NCI-H2227 treated with DMSO at 0.1 percent for 48 hours (cell line): ENCODE measurements around the gene CALHM1.
A peak's percentile ranks its signal among the peaks of the same experiment; 100 is the strongest.

Source experiments
- DNase-seq: peaks from one replicate; lab custom pipeline; 2025; lab: John Stamatoyannopoulos, UW

The CALHM1 gene

DNA sequence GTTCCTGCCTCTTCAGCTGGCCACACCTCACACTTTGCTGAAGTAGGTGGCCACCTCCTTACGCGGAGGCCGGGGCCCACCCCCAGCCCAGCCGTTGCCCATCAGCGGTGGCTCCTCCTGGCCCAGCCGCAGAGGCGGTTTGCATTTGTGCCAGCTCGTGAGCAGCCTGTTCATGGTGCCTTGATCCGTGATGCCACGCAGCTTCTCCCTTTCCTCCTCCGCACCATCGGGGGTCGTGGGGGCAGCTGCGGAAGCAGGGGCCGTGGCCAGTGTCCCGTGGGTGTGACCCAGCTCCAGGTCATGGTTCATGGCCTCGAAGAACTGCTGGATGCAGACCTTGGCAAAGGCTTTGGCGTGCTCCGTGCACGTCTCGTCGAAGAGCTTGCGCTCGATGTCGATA lies 3.5 kb downstream of the CALHM1 start:
- no peak for DNase-seq

- DNase-seq = no peak
These were observed 4.7 kb downstream of the CALHM1 start for GRCh38 chr10:103454026-103454425.

DNA sequence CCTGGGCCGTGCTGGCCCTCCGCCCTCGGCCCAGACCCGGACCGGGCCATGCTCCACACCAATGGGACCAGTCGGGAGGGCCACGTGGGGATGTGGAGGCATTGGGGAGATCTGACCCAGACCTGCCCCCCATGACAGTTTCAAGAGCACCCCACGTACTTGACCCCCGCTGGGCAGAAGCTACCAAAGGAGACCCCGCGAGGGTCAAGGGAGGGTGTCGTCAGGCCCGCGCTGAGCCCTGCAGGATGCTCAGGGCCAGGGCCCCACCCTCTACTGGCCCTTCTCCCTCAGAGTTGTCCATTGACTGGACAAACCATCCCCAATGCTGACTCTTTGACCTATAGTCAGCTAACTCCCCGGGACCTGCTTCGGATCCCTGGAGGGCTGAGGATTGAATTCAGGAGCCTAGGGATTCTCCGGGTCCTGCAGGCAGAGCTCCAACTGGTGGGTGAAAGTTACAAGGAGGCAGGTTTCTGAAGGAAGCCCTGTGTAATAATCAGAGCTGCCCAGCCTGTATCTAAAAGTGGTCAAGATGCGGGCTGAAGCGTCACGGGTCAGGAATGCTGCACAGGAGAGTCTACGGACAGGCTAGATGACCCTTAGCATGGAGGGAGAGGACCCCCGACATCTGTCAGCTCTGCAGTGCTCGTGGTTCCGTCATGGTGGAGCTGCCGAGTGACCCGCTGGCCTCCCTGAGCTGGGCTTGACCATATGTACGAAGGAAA lies 6.0 kb downstream of the CALHM1 start:
- no peak for DNase-seq

GRCh38 chr10:103451831-103452505 lies 6.7 kb downstream of the CALHM1 start, which contains the start of gene CALHM2:
CALHM2 (minus strand) TSS chr10:103452370; CDS start chr10:103449941, 2,429 bp downstream.
- DNase-seq = peak; percentile 57

GRCh38 chr10:103451091-103451813 lies 7.4 kb downstream of the CALHM1 start:
- DNase-seq = no peak

DNA sequence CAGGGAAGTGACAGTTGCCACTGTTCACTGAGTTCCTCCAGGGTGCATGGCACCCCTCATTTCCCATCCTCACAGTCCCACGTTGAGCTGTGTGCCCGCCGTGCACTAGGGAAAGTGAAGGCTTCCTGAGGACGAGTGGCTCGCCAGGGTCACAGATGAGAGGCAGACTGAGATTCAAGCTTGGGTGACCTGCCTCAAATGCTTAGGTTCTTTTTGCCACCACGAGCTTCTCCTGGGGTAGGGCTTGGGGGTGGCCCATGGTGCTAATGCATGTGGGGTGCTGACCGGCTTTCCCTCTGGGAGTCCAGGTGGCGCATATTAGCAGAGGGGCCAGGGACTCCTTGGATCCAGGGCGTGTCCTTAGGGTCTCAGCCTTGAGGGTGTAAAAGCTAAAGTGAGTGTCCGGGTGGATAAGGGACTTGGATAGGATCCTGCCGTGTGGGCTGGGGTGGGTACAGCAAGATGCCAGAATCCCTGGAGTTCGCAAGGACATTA lies 8.5 kb downstream of the CALHM1 start:
- DNase-seq = no peak

- no peak for DNase-seq
These were observed 9.2 kb downstream of the CALHM1 start for GRCh38 chr10:103449208-103450144.

GRCh38 chr10:103448746-103449145 lies 10.0 kb downstream of the CALHM1 start:
- DNase-seq = no peak

DNA sequence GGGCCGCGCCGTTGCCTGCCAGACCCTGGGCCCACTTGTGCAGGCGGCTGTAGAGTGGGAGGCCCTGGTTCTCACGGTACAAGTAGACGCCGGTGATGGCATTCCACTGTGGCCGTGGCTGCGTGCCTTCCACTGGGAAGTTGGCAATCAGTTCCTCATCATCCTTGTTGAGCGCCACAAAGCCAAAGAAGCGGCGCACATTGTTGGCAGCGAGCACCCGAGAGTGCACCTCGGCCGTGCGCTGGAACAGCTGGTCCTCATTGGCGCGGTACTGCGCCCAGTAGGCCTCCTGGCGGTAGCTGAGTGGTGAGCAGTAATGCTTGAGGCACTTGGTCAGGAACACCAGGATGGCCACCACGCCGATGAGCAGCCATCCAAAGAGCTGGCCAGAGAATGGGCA lies 11.5 kb downstream of the CALHM1 start:
- no peak for DNase-seq

GRCh38 chr10:103445767-103446567 lies 12.7 kb downstream of the CALHM1 start:
- DNase-seq = no peak

DNA sequence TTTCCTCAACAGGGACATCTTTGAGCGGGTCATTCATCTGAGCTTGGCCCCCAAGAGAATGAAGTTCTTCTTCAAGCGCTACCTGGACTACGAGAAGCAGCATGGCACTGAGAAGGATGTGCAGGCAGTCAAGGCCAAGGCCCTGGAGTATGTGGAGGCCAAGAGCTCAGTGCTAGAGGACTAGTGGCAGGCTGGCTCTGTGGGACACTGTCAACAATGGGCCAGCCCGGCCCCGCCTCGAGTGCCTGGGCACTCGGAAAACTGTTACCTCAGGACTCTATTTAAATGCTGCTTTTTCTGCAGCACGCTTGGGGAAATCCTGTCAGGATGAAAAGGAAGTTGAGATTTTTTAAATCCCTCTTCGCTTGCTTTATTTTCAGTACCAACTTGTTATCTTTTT lies 13.3 kb downstream of the CALHM1 start:
- no peak for DNase-seq

DNA sequence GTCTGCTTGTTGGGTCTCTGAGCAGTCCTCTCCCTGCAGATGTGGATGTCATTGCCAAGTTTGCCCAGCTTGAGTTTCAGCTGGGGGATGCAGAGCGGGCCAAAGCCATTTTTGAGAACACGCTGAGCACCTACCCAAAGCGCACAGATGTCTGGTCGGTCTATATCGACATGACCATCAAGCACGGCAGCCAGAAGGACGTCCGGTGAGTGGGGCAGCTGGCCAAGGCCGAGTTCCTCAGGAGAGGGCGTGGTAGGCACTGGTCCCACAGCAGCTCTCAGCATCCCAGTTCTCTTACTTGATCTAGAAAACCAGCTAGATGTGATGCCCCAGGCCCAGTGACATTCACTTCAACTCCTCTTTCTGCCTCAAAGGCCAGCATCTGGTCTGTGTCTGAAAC lies 14.2 kb downstream of the CALHM1 start:
- no peak for DNase-seq

DNA sequence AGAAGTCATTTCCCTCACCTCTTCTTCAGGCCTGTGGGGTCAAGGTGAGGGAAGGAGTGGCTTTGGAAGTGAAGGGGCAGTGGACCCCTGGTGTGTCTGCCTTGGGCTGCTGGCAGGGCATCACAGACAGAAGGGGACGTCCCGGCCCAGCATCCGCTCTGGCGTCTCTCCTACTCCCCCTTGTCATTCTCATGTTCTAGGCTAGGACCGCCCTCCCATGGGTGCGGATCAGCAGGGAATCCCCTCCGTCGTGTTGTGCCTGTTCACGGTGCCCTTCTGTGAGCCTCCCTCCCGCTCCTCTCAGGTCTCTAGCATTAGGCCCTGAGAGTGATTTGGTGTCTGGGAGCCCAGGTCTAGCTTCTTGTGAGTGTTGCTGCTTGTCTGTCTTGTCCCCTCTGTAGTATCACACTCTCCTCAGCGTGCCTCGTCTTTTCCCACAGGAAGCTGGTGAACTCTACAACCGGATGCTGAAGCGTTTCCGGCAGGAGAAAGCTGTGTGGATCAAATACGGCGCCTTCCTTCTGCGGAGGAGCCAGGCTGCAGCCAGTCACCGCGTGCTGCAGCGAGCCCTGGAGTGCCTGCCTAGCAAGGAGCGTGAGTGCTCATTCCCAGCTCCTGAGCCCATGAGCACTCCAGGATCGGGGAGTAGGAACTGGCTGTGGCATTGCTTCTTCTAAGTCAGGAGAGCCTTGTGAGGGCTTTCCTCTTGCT lies 15.1 kb downstream of the CALHM1 start:
- no peak for DNase-seq

DNA sequence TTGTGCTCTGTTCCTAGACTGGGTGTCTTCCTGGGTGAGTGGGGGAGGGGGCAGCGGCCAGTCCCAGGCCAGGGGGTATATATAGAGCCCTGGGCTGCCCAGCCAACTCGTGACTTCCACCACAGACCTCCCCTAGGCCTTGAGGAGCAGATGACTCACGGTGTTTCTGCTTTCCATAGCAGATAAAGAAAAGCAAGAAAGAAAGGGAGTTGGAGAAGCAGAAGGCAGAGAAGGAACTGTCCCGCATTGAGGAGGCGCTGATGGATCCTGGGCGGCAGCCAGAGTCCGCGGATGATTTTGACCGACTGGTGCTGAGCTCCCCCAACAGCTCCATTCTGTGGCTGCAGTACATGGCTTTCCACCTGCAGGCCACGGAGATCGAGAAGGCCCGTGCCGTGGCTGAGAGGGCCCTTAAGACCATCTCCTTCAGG lies 16.7 kb downstream of the CALHM1 start:
- no peak for DNase-seq

DNA sequence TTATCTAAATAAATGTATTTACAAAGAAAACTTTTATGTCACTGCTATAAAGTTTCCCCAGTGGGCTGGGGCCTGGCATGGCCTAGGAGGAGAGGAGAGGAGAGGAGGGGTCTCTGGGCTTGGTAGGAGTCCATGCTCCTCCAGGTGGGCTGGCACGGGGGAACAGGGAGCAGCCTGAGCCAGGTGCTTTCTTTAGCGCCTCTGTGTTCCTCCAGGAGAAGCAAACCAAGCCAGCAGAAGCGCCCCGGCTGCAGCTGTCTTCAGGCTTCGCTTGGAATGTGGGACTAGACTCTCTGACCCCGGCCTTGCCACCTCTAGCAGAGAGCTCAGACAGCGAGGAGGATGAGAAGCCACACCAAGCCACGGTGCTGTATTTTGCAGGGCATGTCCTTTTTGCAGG lies 17.1 kb downstream of the CALHM1 start:
- no peak for DNase-seq

- no peak for DNase-seq
These were observed 17.5 kb downstream of the CALHM1 start for GRCh38 chr10:103441206-103441605.

DNA sequence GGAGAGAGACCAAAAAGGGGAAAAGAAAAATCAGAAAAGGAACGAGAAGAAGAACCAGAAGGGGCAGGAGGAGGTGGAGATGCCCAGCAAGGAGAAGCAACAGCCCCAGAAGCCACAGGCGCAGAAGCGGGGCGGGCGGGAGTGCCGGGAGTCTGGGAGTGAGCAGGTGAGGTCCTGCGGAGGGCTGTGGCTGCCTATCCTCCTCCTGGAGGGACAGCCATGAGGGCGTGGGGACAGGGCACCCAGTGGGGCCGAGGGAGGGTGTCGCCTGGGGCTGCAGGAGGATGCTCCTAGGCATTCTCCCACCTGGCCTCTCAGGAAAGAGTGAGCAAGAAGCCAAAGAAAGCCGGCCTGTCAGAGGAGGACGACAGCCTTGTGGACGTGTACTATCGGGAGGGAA lies 18.3 kb downstream of the CALHM1 start:
- no peak for DNase-seq

DNA sequence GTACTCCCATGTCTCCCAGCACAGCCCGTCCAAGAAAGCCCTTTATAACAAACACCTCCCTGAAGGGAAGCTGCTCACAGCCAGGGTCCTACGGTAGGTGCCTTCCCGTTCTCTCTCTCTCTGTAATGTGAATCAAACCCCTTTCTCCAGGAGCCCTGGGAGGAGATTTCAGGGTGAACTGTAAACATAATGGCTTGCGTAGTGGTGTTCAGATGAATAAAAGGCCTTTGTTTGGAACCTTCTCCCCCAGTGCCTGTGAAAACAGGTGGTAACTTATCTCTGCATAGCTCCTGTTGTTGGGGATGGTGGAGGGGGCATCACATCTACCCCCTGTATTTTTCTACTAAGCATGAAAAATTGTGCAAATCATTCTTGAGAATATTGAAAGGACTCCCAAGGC lies 18.9 kb downstream of the CALHM1 start:
- DNase-seq = no peak

DNA sequence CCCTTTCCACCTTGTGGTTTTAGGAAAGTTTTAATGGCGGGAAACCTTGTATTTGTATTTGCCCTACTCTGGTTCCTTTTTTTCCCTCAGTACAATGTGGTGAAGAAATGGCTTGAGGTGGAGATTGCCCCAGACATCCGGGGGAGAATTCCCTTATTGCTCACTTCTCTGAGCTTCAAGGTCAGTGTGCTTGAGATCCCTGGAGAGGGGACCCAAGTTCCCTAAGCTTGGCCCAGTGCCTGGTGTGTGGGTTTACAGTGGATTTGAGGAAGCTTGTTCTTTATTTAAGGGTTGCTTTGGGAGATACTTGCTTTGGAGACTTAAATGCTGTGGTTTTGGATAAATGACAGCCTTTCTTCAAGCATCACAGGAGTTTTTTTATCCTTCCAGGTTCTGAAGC lies 24.8 kb downstream of the CALHM1 start:
- DNase-seq = no peak

- no peak for DNase-seq
These were observed 26.8 kb downstream of the CALHM1 start for GRCh38 chr10:103431902-103432301.
